K562 (cell line): ENCODE results near the gene CCDC69. TPM values are rescaled to one million over a fixed set of nuclear protein-coding genes. Genes with fewer than 3 reads are reported as not detected.

Source experiments
- CBX3 ChIP-seq, 2 experiments: IDR thresholded peaks; 1 replicate in 1 of 2; 2 replicates in 1 of 2; pipeline ENCODE4 v1.6.1; 2012; ENCODE audit warnings: inconsistent platforms in 2 of 2, low read length in 2 of 2, borderline replicate concordance in 1 of 2, control low read depth in 1 of 2
- CEBPB ChIP-seq: fragments of 450-650 bp; IDR thresholded peaks from 2 replicates; pipeline ENCODE4 v1.6.1; 2016; ENCODE audit warnings: missing genetic modification characterization, missing compliant biosample characterization
- CHD2 ChIP-seq: IDR thresholded peaks from 2 replicates; pipeline ENCODE4 v1.6.1; 2011; ENCODE audit warnings: low read depth, low read length
- ELF2 ChIP-seq: fragments of 250-450 bp; sonication (Bioruptor Pico); IDR thresholded peaks from 2 replicates; pipeline ENCODE4 v1.5.0; 2021; ENCODE audit warnings: mild to moderate bottlenecking
- FOSL1 ChIP-seq: fragments of 200-800 bp; sonication (Bioruptor generic); conservative IDR thresholded peaks from 2 replicates; pipeline ENCODE4 v1.6.1; 2016; ENCODE audit warnings: missing genetic modification characterization, missing compliant biosample characterization
- FOXP1 ChIP-seq: sonication (generic); formaldehyde crosslinking; IDR thresholded peaks from 2 replicates; pipeline ENCODE4 v1.8.0; 2022; ENCODE audit warnings: mild to moderate bottlenecking, missing genetic modification reagents
- GABPA ChIP-seq: fragments of 200-800 bp; sonication (Bioruptor generic); conservative IDR thresholded peaks from 2 replicates; pipeline ENCODE4 v1.6.1; 2016; ENCODE audit warnings: low read depth, missing genetic modification characterization, missing compliant biosample characterization
- HDAC6 ChIP-seq: IDR thresholded peaks from 2 replicates; pipeline ENCODE4 v1.6.1; 2012; ENCODE audit warnings: low read depth, mild to moderate bottlenecking, control low read depth, inconsistent platforms, low read length, moderate library complexity
- IFI16 ChIP-seq: fragments of 250-450 bp; sonication (Bioruptor Pico); IDR thresholded peaks from 2 replicates; pipeline ENCODE4 v2.1.2; 2022; ENCODE audit warnings: mild to moderate bottlenecking, inconsistent platforms
- JUND ChIP-seq, 2 experiments: IDR thresholded peaks; 2 replicates in 1 of 2; 3 replicates in 1 of 2; pipeline ENCODE4 v1.6.1; 2011; ENCODE audit warnings: borderline replicate concordance in 2 of 2, low read depth in 2 of 2, low read length in 2 of 2, improper control_type of control experiment in 1 of 2, missing biosample characterization in 1 of 2, missing genetic modification characterization in 1 of 2, missing genetic modification reagents in 1 of 2
- KDM4B ChIP-seq, 2 experiments: fragments of 450-650 bp in 1 of 2; sonication (generic) in 1 of 2; IDR thresholded peaks; 2 replicates each; pipeline ENCODE4 v1.6.1; 2016 to 2017; ENCODE audit warnings: borderline replicate concordance in 2 of 2, antibody characterized with exemption in 1 of 2, low read depth in 1 of 2, mild to moderate bottlenecking in 1 of 2
- NFYB ChIP-seq: IDR thresholded peaks from 2 replicates; pipeline ENCODE4 v1.6.1; 2011; ENCODE audit warnings: mild to moderate bottlenecking, moderate library complexity; ENCODE audit not compliant: insufficient read length; ENCODE audit errors: extremely low read depth
- NR4A1 ChIP-seq, 2 experiments: fragments of 250-450 bp in 1 of 2; fragments of 450-650 bp in 1 of 2; sonication (Bioruptor Pico) in 1 of 2; IDR thresholded peaks; 2 replicates each; pipeline versions ENCODE4 v1.4.0 to v1.6.1; 2016 to 2020; ENCODE audit warnings: mild to moderate bottlenecking in 2 of 2, missing compliant biosample characterization in 1 of 2, missing genetic modification characterization in 1 of 2, moderate library complexity in 1 of 2
- PHF21A ChIP-seq: fragments of 450-650 bp; IDR thresholded peaks from 2 replicates; pipeline ENCODE4 v1.6.1; 2017; ENCODE audit warnings: low read depth, borderline replicate concordance
- RBBP5 ChIP-seq: fragments of 200-600 bp; sonication (generic); IDR thresholded peaks from 2 replicates; pipeline ENCODE4 v1.6.1; 2012; ENCODE audit warnings: borderline replicate concordance, mild to moderate bottlenecking, low read length, control low read depth, inconsistent platforms; ENCODE audit not compliant: insufficient read depth, poor library complexity, severe bottlenecking
- RBFOX2 ChIP-seq: fragments of 200-400 bp; formaldehyde crosslinking; IDR thresholded peaks from 2 replicates; pipeline ENCODE4 v1.6.1; 2017; ENCODE audit warnings: low read depth, mild to moderate bottlenecking, low read length, moderate library complexity
- RBM17 ChIP-seq: fragments of 200-400 bp; formaldehyde crosslinking; IDR thresholded peaks from 2 replicates; pipeline ENCODE4 v1.6.1; 2017; ENCODE audit warnings: low read depth, mild to moderate bottlenecking, low read length, borderline replicate concordance
- SMARCB1 ChIP-seq: IDR thresholded peaks from 2 replicates; pipeline ENCODE4 v1.6.1; 2011; ENCODE audit warnings: improper control_type of control experiment, low read depth; ENCODE audit not compliant: insufficient read length
- SP2 ChIP-seq: IDR thresholded peaks from 2 replicates; pipeline ENCODE4 v1.6.1; 2011; ENCODE audit warnings: mild to moderate bottlenecking, low read depth, low read length, moderate library complexity; ENCODE audit not compliant: poor library complexity, severe bottlenecking; ENCODE audit errors: extremely low read depth
- ZBTB7A ChIP-seq: IDR thresholded peaks from 2 replicates; pipeline ENCODE4 v1.6.1; 2011; ENCODE audit warnings: low read depth, mild to moderate bottlenecking, low read length, moderate library complexity, borderline replicate concordance; ENCODE audit not compliant: control insufficient read depth
- ZFX ChIP-seq: sonication (generic); formaldehyde crosslinking; IDR thresholded peaks from 2 replicates; pipeline ENCODE4 v1.8.0; 2022; ENCODE audit warnings: mild to moderate bottlenecking, missing genetic modification reagents, moderate library complexity
- ZNF124 ChIP-seq: sonication (generic); formaldehyde crosslinking; IDR thresholded peaks from 2 replicates; pipeline ENCODE4 v1.8.1; 2022; ENCODE audit warnings: missing genetic modification reagents
- ZNF239 ChIP-seq: fragments of 250-450 bp; sonication (Bioruptor Pico); IDR thresholded peaks from 2 replicates; pipeline ENCODE4 v1.4.0; 2020; ENCODE audit warnings: mild to moderate bottlenecking
- polyA plus RNA-seq, 8 experiments: library from polyadenylated mRNA; depleted of rRNA in 4 of 8; stranded (reverse) in 5 of 8; unstranded in 3 of 8; fragments of >200 nt; fragmentation: Nextera tagmentation in 2 of 8; fragmentation: Illumina TruSeq in 1 of 8; extraction: Ambion mirVana in 2 of 8; extraction: Trizol in 1 of 8; gene quantifications; 2 replicates each; pipeline versions ENCODE4 v1.2.1 to v1.2.3, GENCODE V29; 2011 to 2014; ENCODE audit warnings: inconsistent platforms in 1 of 8, missing spikeins in 1 of 8
- total RNA-seq, 7 experiments: library from RNA; depleted of rRNA in 6 of 7; stranded (reverse); fragments of >200 nt in 6 of 7; fragmentation: Illumina TruSeq in 2 of 7; extraction: Trizol in 2 of 7; gene quantifications; 2 replicates each; pipeline versions ENCODE4 v1.2.1 to v1.2.3, GENCODE V29; 2011 to 2021; ENCODE audit warnings: low replicate concordance in 1 of 7
- TF ChIP-seq, protein P1 (sequence below): fragments of 250-450 bp; sonication (Bioruptor Pico); IDR thresholded peaks from 2 replicates; pipeline ENCODE4 v1.8.0; 2021; ENCODE audit warnings: borderline replicate concordance, mild to moderate bottlenecking, moderate library complexity; ENCODE audit not compliant: poor library complexity, severe bottlenecking
- TF ChIP-seq, protein P2 (sequence below), 2 experiments: fragments of 450-650 bp in 1 of 2; sonication (generic) in 1 of 2; formaldehyde crosslinking; conservative IDR thresholded peaks; 2 replicates each; pipeline versions ENCODE4 v1.4.0 to v1.8.1; 2020 to 2022; ENCODE audit warnings: mild to moderate bottlenecking in 1 of 2, missing genetic modification reagents in 1 of 2

CCDC69 gene
- total and polyA plus RNA-seq, 9 of the 15 experiments (the other 6 are each of a cell fraction or from before 2014, with no cell fraction given): 0.65 to 12.2 (median 7.6) TPM

GRCh38 chr5:151252762-151253604 is 29.1 kb upstream of the CCDC69 start, which contains the start of gene GM2A (continued):
- TF ChIP-seq, protein P1, sequence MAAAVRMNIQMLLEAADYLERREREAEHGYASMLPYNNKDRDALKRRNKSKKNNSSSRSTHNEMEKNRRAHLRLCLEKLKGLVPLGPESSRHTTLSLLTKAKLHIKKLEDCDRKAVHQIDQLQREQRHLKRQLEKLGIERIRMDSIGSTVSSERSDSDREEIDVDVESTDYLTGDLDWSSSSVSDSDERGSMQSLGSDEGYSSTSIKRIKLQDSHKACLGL (CRISPR knock-in tag): no peak
- TF ChIP-seq RBM17: no peak
- TF ChIP-seq CEBPB (tag): peak; percentile 91
- TF ChIP-seq KDM4B (IDR thresholded peaks at IDR 0.05; ENCODE audit: borderline replicate concordance in 2 of 2, low read depth in 1 of 2): no peak
- 0 out of 2 replicates have a peak, but pooled peaks have one; percentile 32 for TF ChIP-seq ELF2 (CRISPR knock-in tag)
- peak; percentile 55; the same call in 1 of the 2 replicates for TF ChIP-seq CHD2
- peak; percentile 34; the same call in 1 of the 2 replicates for TF ChIP-seq JUND (IDR thresholded peaks at IDR 0.05; ENCODE audit: borderline replicate concordance, low read depth, low read length)
- TF ChIP-seq JUND (tag; IDR thresholded peaks at IDR 0.05; ENCODE audit: borderline replicate concordance, low read depth, low read length): no peak; the same call in 2 of the 3 replicates
- peak; percentile 70 for TF ChIP-seq RBFOX2
- TF ChIP-seq, protein P2, sequence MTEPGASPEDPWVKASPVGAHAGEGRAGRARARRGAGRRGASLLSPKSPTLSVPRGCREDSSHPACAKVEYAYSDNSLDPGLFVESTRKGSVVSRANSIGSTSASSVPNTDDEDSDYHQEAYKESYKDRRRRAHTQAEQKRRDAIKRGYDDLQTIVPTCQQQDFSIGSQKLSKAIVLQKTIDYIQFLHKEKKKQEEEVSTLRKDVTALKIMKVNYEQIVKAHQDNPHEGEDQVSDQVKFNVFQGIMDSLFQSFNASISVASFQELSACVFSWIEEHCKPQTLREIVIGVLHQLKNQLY (CRISPR knock-in tag; conservative IDR thresholded peaks at IDR 0.05): no peak
- TF ChIP-seq ZNF239: no peak
- TF ChIP-seq ZFX (CRISPR knock-in tag): peak; percentile 46; the same call in 1 of the 2 replicates
- TF ChIP-seq FOXP1 (CRISPR knock-in tag): no peak
- no peak for TF ChIP-seq FOSL1 (tag)
- TF ChIP-seq ZNF124 (CRISPR knock-in tag): no peak
- TF ChIP-seq IFI16 (CRISPR knock-in tag): no peak
- no peak for TF ChIP-seq HDAC6
- peak in 1 of 2 experiments; percentile 8; a peak in 1 of 3 replicates for TF ChIP-seq CBX3 (IDR thresholded peaks at IDR 0.05; ENCODE audit: borderline replicate concordance in 1 of 2, low read length in 2 of 2)
- no peak for TF ChIP-seq PHF21A
- no peak for TF ChIP-seq NR4A1 (CRISPR knock-in tag; IDR thresholded peaks at IDR 0.05)
- TF ChIP-seq NR4A1 (tag; IDR thresholded peaks at IDR 0.05): no peak
- peak; percentile 55 for TF ChIP-seq GABPA
- TF ChIP-seq NFYB: peak; percentile 71
- TF ChIP-seq ZBTB7A: 0 out of 2 replicates have a peak, but pooled peaks have one; percentile 18
- TF ChIP-seq SMARCB1: no peak
- TF ChIP-seq SP2: peak; percentile 31
- TF ChIP-seq RBBP5: no peak
